Neural cell (in vitro differentiated cells): ENCODE results near the gene NES.

ENCODE experiments used
- EP300 ChIP-seq: fragments of 450-650 bp; conservative IDR thresholded peaks from 2 replicates; pipeline ENCODE4 v1.6.1; 2014; ENCODE audit warnings: antibody characterized with exemption, mild to moderate bottlenecking, moderate library complexity; ENCODE audit not compliant: poor library complexity, severe bottlenecking
- EZH2 ChIP-seq: fragments of 200-600, 300-800 bp; shearing (Covaris generic), sonication (generic); IDR thresholded peaks from 2 replicates; pipeline ENCODE4 v1.6.1; 2014; ENCODE audit warnings: antibody characterized with exemption, low read length, borderline replicate concordance, mild to moderate bottlenecking; ENCODE audit not compliant: insufficient read depth, poor library complexity, severe bottlenecking
- POLR2AphosphoS5 ChIP-seq: IDR thresholded peaks from 2 replicates; pipeline ENCODE4 v1.6.1; 2012
- TAF1 ChIP-seq: IDR thresholded peaks from 2 replicates; pipeline ENCODE4 v1.6.1; 2012; ENCODE audit warnings: low read depth
- TF ChIP-seq, protein P1 (sequence below): fragments of 450-650 bp; IDR thresholded peaks from 2 replicates; pipeline ENCODE4 v1.5.1; 2014; ENCODE audit warnings: antibody characterized with exemption, mild to moderate bottlenecking, moderate library complexity; ENCODE audit not compliant: poor library complexity, severe bottlenecking
- TF ChIP-seq, protein P2 (sequence below): IDR thresholded peaks from 2 replicates; pipeline ENCODE4 v1.6.1; 2012; ENCODE audit warnings: borderline replicate concordance

DNA sequence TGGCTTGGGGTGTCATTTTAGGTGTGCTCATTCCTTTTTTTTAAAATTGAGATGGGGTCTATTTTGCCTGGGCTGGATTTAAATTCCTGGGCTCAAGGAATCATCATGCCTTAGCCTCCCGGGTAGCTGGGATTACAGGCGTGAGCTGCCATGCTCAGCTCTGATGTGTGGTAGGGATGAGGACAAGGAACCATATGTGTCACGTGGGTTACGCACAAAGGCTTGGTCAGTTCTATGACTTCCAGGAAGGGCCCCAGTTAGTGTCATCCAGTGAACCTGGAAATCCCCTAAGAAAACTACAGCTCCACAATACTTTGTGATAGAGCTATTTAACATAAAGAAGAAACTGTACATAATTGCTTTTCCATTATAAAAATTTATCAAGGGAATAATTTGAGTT lies 44.3 kb upstream of the NES start:
- no peak for TF ChIP-seq EZH2
- TF ChIP-seq, protein P1, sequence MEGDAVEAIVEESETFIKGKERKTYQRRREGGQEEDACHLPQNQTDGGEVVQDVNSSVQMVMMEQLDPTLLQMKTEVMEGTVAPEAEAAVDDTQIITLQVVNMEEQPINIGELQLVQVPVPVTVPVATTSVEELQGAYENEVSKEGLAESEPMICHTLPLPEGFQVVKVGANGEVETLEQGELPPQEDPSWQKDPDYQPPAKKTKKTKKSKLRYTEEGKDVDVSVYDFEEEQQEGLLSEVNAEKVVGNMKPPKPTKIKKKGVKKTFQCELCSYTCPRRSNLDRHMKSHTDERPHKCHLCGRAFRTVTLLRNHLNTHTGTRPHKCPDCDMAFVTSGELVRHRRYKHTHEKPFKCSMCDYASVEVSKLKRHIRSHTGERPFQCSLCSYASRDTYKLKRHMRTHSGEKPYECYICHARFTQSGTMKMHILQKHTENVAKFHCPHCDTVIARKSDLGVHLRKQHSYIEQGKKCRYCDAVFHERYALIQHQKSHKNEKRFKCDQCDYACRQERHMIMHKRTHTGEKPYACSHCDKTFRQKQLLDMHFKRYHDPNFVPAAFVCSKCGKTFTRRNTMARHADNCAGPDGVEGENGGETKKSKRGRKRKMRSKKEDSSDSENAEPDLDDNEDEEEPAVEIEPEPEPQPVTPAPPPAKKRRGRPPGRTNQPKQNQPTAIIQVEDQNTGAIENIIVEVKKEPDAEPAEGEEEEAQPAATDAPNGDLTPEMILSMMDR, result no peak
- TF ChIP-seq, protein P2, sequence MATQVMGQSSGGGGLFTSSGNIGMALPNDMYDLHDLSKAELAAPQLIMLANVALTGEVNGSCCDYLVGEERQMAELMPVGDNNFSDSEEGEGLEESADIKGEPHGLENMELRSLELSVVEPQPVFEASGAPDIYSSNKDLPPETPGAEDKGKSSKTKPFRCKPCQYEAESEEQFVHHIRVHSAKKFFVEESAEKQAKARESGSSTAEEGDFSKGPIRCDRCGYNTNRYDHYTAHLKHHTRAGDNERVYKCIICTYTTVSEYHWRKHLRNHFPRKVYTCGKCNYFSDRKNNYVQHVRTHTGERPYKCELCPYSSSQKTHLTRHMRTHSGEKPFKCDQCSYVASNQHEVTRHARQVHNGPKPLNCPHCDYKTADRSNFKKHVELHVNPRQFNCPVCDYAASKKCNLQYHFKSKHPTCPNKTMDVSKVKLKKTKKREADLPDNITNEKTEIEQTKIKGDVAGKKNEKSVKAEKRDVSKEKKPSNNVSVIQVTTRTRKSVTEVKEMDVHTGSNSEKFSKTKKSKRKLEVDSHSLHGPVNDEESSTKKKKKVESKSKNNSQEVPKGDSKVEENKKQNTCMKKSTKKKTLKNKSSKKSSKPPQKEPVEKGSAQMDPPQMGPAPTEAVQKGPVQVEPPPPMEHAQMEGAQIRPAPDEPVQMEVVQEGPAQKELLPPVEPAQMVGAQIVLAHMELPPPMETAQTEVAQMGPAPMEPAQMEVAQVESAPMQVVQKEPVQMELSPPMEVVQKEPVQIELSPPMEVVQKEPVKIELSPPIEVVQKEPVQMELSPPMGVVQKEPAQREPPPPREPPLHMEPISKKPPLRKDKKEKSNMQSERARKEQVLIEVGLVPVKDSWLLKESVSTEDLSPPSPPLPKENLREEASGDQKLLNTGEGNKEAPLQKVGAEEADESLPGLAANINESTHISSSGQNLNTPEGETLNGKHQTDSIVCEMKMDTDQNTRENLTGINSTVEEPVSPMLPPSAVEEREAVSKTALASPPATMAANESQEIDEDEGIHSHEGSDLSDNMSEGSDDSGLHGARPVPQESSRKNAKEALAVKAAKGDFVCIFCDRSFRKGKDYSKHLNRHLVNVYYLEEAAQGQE, result no peak
- no peak for TF ChIP-seq TAF1
- no peak for TF ChIP-seq EP300
- no peak for TF ChIP-seq POLR2AphosphoS5
